Panc1 (cell line): ENCODE results near the gene DPH1. TPM values are rescaled to one million over a fixed set of nuclear protein-coding genes. Genes with fewer than 3 reads are reported as not detected.

Source experiments
- ATAC-seq: fragments of 200-7000 bp; cut with Tn5 transposase; 2 replicates; pipeline ENCODE4 v1.9.1; 2020; ENCODE audit warnings: mild to moderate bottlenecking, moderate library complexity
- BruUV-seq: library from RNA; stranded (reverse); fragments of 400-500 nt; replicated peaks from 2 replicates; lab custom pipeline; 2021; lab: Mats Ljungman, UMichigan
- CTCF ChIA-PET: fragments of 300-600 bp; sonication (Branson Sonifier 250); formaldehyde crosslinking; loops from one replicate; lab custom pipeline; 2022; ENCODE audit warnings: antibody characterized with exemption; lab: Charles Lee
- POLR2A ChIA-PET: fragments of 300-600 bp; sonication (Branson Sonifier 250); formaldehyde crosslinking; loops from one replicate; lab custom pipeline; 2022; ENCODE audit warnings: antibody characterized with exemption; lab: Charles Lee
- DNase-seq: peaks from one replicate; pipeline ENCODE4 v3.0.0-alpha.2; 2010; ENCODE audit warnings: low read depth, low spot score
- H3K27ac ChIP-seq: 2 replicates; pipeline ENCODE4 v1.5.1; 2011; ENCODE audit warnings: mild to moderate bottlenecking, low read length, inconsistent platforms
- H3K27me3 ChIP-seq: fragments of 200-500 bp; sonication (Bioruptor generic); 2 replicates; pipeline ENCODE4 v1.6.0; 2014; ENCODE audit warnings: low read length, inconsistent platforms; ENCODE audit not compliant: control insufficient read depth, insufficient read depth
- H3K36me3 ChIP-seq: fragments of 200-500 bp; sonication (Bioruptor generic); 2 replicates; pipeline ENCODE4 v1.5.1; 2014; ENCODE audit warnings: inconsistent platforms, mild to moderate bottlenecking, low read length, moderate library complexity; ENCODE audit not compliant: control insufficient read depth, insufficient read depth
- H3K4me1 ChIP-seq: 2 replicates; pipeline ENCODE4 v1.5.1; 2011; ENCODE audit warnings: inconsistent platforms, mild to moderate bottlenecking, low read length, moderate library complexity; ENCODE audit not compliant: control insufficient read depth, insufficient read depth
- H3K4me3 ChIP-seq, 2 experiments: 2 replicates each; pipeline ENCODE4 v1.5.1; 2011 to 2012; ENCODE audit warnings: low read depth in 2 of 2, low read length in 2 of 2, mild to moderate bottlenecking in 2 of 2, inconsistent platforms in 1 of 2, moderate library complexity in 1 of 2
- H3K9me3 ChIP-seq: fragments of 200-500 bp; sonication (Bioruptor generic); 2 replicates; pipeline ENCODE4 v1.5.1; 2014; ENCODE audit warnings: low read depth, mild to moderate bottlenecking, inconsistent platforms, low read length, moderate library complexity; ENCODE audit not compliant: control insufficient read depth, insufficient read depth
- POLR2AphosphoS5 ChIP-seq: IDR thresholded peaks from 2 replicates; pipeline ENCODE4 v1.6.1; 2012; ENCODE audit warnings: mild to moderate bottlenecking, low read depth, low read length, moderate library complexity
- REST ChIP-seq, 2 experiments: IDR thresholded peaks; 2 replicates each; pipeline ENCODE4 v1.6.1; 2011 to 2012; ENCODE audit warnings: low read depth in 2 of 2, control low read depth in 1 of 2, low read length in 1 of 2, mild to moderate bottlenecking in 1 of 2, moderate library complexity in 1 of 2; ENCODE audit not compliant: insufficient read depth in 1 of 2
- SIN3A ChIP-seq: IDR thresholded peaks from 2 replicates; pipeline ENCODE4 v1.6.1; 2012; ENCODE audit warnings: low read depth, mild to moderate bottlenecking, low read length, moderate library complexity, borderline replicate concordance; ENCODE audit not compliant: insufficient read depth
- TCF7L2 ChIP-seq: IDR thresholded peaks from 2 replicates; pipeline ENCODE4 v1.6.1; 2011; ENCODE audit warnings: mild to moderate bottlenecking, low read depth, low read length, inconsistent platforms
- in situ Hi-C: cut with HindIII; loops from 2 replicates; pipeline ENCODE4 v1.10.0; 2016; ENCODE audit warnings: low sequenced_read_pairs, low pct_unique_long_range_greater_than_20kb
- intact Hi-C: fragments of 100-400 bp; cut with micrococcal nuclease; formaldehyde crosslinking; loops from one replicate; pipeline ENCODE4 v1.10.0; 2022; ENCODE audit not compliant: unreplicated experiment
- total RNA-seq: library from RNA; stranded (reverse); gene quantifications from one replicate; pipeline ENCODE4 v1.2.1, GENCODE V29; 2021; ENCODE audit not compliant: unreplicated experiment
- TF ChIP-seq, protein P1 (sequence below): fragments of 450-650 bp; IDR thresholded peaks from 2 replicates; pipeline ENCODE4 v1.5.1; 2017; ENCODE audit warnings: mild to moderate bottlenecking

The DPH1 gene
- total RNA-seq, 1 experiment from 2014 or later = 24.3 TPM

DNA sequence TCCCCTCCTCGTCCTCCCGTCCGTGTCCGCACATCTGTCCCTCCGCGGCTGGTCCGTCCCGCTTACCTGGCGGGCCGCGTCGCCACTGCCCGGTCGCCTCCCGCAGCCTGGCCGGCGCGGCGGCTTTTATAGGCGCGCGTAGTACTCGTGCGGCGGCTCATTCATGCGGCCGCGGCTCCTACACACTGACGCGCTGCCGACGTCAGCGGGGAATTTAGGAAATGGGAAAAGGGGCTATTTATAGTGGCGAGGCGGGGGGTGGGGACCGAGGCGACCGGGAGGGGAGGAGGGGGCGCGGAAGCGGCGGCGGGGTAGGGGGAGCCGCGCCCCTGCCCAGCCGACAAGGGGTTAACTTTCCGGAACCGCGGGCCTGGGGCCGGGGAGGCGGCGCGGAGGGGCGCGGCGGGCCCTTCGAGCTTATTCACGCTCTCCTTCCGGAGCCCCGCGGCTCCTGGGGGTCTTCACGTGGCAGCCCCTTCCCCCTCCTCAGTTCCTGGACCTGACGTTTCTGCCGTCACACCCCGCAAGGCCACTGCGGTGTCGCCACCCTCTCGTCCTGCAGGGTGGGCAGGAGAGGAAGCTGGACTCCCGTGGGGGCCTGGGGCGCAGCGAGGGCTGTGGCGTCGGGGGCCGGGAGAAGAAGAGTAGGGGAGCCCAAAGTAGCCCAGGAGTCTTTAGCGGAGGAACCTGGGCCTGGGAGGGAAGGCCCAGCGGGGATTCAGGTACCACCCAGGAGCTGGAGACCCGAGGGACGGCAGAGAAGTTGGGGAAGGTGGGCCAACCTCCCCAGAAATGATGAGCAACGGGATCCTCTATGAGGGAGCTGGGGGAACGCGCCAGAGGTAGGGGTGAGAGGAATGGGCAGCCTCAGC, 21.3 kb downstream of the DPH1 start:
- Histone ChIP-seq H3K36me3 (no peaks in the 10 kb centered on the region), H3K4me3 (peak overlapping the region in 1 of 2 experiments; percentile 14; a peak in 1 of 4 replicates), H3K4me1 (peaks cover 4% of the 10 kb centered on the region; the same call in 1 of the 2 replicates), H3K27me3 (no peaks in the 10 kb centered on the region), H3K27ac (no peak overlapping the region), H3K9me3 (no peaks in the 10 kb centered on the region)
- ATAC-seq (no peak), DNase-seq (no peak)
- intact Hi-C loops (no loop called here), in situ Hi-C loops (no loop called here)
- ChIA-PET CTCF (interaction anchor here (0.6 to 1.7 kb wide), 2 partner anchors 194 to 333 kb away, joined by 3 to 4 read pairs; no protein-coding TSS in a partner anchor), POLR2A (interaction anchor here (0.7 kb wide), 1 partner anchor 388 kb away, joined by 3 read pairs; no protein-coding TSS in a partner anchor)
- no peak for TF ChIP-seq POLR2AphosphoS5
- BruUV-seq = no TSS peak

DNA sequence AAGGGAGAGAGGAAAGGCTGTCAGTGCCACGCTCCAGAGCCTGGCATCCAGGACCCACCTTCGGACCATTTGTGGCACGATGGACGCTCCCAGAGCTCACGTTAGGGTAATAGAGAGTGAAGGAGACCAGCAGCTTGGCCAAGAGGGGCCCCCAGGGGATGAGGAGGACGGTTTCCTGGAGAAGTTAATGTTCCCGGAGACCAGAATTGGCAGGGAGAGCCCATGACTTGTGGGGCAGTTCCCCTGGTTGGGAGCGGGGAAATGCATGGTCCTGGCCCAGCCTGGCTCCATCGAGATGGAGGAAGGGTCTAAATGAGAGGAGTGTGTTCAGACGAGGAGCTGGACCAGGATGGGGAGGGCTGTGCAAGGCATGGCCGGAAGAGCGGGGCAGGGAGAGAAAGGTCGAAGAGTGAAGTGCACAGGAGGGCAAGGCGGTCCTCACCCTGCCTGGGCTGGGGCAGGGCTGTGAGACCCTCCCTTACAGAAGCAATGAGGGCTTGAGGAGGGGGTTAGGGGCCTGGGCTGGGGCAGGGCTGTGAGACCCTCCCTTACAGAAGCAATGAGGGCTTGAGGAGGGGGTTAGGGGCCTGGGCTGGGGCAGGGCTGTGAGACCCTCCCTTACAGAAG, 22.1 kb downstream of the DPH1 start:
- ATAC-seq (no peak), DNase-seq (no peak)
- Histone ChIP-seq H3K9me3 (no peaks in the 10 kb centered on the region), H3K4me1 (peaks cover 4% of the 10 kb centered on the region; the same call in 1 of the 2 replicates), H3K4me3 (no peak overlapping the region), H3K27me3 (no peaks in the 10 kb centered on the region), H3K36me3 (no peaks in the 10 kb centered on the region), H3K27ac (no peak overlapping the region)
- intact Hi-C loops = no loop called here
- ChIA-PET POLR2A (no interaction called here), CTCF (interaction anchor here (1.7 kb wide), 1 partner anchor 193 kb away, joined by 4 read pairs; no protein-coding TSS in a partner anchor)
- in situ Hi-C loops = no loop called here
- BruUV-seq = no TSS peak
- TF ChIP-seq SIN3A (no peak), POLR2AphosphoS5 (no peak), REST (IDR thresholded peaks at IDR 0.05; ENCODE audit: insufficient read depth in 1 of 2, low read depth in 2 of 2, low read length in 1 of 2) (no peak), TCF7L2 (no peak)
- TF ChIP-seq, protein P1, sequence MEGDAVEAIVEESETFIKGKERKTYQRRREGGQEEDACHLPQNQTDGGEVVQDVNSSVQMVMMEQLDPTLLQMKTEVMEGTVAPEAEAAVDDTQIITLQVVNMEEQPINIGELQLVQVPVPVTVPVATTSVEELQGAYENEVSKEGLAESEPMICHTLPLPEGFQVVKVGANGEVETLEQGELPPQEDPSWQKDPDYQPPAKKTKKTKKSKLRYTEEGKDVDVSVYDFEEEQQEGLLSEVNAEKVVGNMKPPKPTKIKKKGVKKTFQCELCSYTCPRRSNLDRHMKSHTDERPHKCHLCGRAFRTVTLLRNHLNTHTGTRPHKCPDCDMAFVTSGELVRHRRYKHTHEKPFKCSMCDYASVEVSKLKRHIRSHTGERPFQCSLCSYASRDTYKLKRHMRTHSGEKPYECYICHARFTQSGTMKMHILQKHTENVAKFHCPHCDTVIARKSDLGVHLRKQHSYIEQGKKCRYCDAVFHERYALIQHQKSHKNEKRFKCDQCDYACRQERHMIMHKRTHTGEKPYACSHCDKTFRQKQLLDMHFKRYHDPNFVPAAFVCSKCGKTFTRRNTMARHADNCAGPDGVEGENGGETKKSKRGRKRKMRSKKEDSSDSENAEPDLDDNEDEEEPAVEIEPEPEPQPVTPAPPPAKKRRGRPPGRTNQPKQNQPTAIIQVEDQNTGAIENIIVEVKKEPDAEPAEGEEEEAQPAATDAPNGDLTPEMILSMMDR = no peak
